PC-9 (cell line): ENCODE results near the gene CLIC6.

Experiments
- EZH2 ChIP-seq: fragments of 200-600 bp; sonication (generic); IDR thresholded peaks from 2 replicates; pipeline ENCODE4 v1.8.0; 2017; ENCODE audit warnings: antibody characterized with exemption, low read depth
- TF ChIP-seq, protein P1 (sequence below): fragments of 200-600 bp; sonication (generic); conservative IDR thresholded peaks from 2 replicates; pipeline ENCODE4 v1.6.1; 2017; ENCODE audit warnings: mixed run types, antibody characterized with exemption, mild to moderate bottlenecking, moderate library complexity

DNA sequence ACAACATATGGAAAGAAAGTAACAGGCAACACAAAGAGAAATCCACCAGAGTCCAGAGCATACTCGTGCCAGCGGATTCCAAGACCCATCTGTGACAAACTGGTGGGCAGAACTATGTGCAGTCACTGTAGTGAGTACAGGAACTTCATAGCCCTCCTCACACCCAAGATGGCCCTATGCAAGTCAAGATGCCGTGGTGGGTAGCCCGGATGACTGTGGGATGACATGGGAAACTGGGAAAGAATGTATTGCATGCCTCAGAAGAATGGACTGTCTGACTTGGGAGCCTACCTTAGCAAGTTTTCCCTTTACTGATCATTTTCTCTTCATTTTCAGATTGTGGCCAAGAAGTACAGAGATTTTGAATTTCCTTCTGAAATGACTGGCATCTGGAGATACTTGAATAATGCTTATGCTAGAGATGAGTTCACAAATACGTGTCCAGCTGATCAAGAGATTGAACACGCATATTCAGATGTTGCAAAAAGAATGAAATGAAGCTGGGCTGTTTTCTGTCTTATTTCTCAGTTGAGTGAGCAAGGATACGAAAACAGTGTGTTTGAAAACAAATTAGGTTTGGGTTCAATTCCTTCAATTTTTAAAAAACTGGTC, 47.3 kb downstream of the CLIC6 start:
- TF ChIP-seq, protein P1, sequence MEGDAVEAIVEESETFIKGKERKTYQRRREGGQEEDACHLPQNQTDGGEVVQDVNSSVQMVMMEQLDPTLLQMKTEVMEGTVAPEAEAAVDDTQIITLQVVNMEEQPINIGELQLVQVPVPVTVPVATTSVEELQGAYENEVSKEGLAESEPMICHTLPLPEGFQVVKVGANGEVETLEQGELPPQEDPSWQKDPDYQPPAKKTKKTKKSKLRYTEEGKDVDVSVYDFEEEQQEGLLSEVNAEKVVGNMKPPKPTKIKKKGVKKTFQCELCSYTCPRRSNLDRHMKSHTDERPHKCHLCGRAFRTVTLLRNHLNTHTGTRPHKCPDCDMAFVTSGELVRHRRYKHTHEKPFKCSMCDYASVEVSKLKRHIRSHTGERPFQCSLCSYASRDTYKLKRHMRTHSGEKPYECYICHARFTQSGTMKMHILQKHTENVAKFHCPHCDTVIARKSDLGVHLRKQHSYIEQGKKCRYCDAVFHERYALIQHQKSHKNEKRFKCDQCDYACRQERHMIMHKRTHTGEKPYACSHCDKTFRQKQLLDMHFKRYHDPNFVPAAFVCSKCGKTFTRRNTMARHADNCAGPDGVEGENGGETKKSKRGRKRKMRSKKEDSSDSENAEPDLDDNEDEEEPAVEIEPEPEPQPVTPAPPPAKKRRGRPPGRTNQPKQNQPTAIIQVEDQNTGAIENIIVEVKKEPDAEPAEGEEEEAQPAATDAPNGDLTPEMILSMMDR: no peak
- no peak for TF ChIP-seq EZH2
